ENCODE results near the gene CST4. TPM values are rescaled to one million over a fixed set of nuclear protein-coding genes. Genes with fewer than 3 reads are reported as not detected.

The CST4 gene
- total and polyA plus RNA-seq, 2 donors (not counting 3 experiments of a cell fraction or from before 2014, with no cell fraction given), result not detected

GRCh38 chr20:23666698-23667097 is 22.1 kb downstream of the CST4 start:
- Histone ChIP-seq H3K9ac (replicated peaks; ENCODE audit: extremely low read depth, insufficient read depth, low read length) (no peak overlapping the region), H3K36me3 (ENCODE audit: control insufficient read depth in 2 of 2, extremely low read depth in 1 of 2, insufficient read depth in 2 of 2, low read length in 2 of 2) (no peaks in the 10 kb centered on the region), H3K9me3 (replicated peaks; ENCODE audit: control insufficient read depth, insufficient read depth, low read length) (no peaks in the 10 kb centered on the region), H3K9me1 (replicated peaks; ENCODE audit: control insufficient read depth, extremely low read depth, insufficient read depth, low read length) (no peaks in the 10 kb centered on the region), H2AFZ (ENCODE audit: low read depth, low read length) (peak overlapping the region; percentile 25), H3K27me3 (ENCODE audit: control insufficient read depth in 2 of 2, insufficient read depth in 2 of 2, low read length in 2 of 2) (no peaks in the 10 kb centered on the region), H4K20me1 (replicated peaks; ENCODE audit: control insufficient read depth, extremely low read depth, insufficient read depth, low read length) (no peaks in the 10 kb centered on the region), H3K79me2 (ENCODE audit: control insufficient read depth, insufficient read depth, low read length) (no peaks in the 10 kb centered on the region), H3K4me3 (replicated peaks in 1 of 3; ENCODE audit: insufficient read depth in 1 of 3, low read depth in 1 of 3, low read length in 3 of 3) (no peak overlapping the region), H3K4me1 (ENCODE audit: control insufficient read depth, extremely low read depth, insufficient read depth, low read length) (peaks cover 7% of the 10 kb centered on the region), H3K27ac (ENCODE audit: insufficient read depth, low read depth, low read length) (no peak overlapping the region), H3K4me2 (ENCODE audit: insufficient read depth, low read length) (no peak overlapping the region)
- POLR2A ChIA-PET, result no interaction called here
- intact Hi-C loops (cut with micrococcal nuclease) (loop anchor here (5.0 to 10.0 kb wide), 3 partner anchors 62 to 224 kb away; partner anchors contain the start of gene CST9), dilution Hi-C loops (cut with MboI; ENCODE audit: extremely low pct_ligation_motif_present, low sequenced_read_pairs) (no loop called here)
- DNase-seq (ENCODE audit: low read depth, low spot score) (no peak), FAIRE-seq (peak; percentile 72)
- CTCF ChIA-PET, result interaction anchor here (0.8 to 2.1 kb wide), 9 partner anchors 9 to 225 kb away, joined by 3 to 10 read pairs (median 4); no protein-coding TSS in a partner anchor
- BruUV-seq (replicated peaks), result no TSS peak
- TF ChIP-seq JUN (IDR thresholded peaks at IDR 0.05; ENCODE audit: borderline replicate concordance, insufficient read depth, insufficient read length, low read depth) (no peak), FOS (IDR thresholded peaks at IDR 0.05; ENCODE audit: borderline replicate concordance, insufficient read depth, low read length) (no peak), GATA2 (IDR thresholded peaks at IDR 0.05; ENCODE audit: insufficient read depth, insufficient read length, low read depth, low read length) (no peak), CTCF (IDR thresholded peaks at IDR 0.05; ENCODE audit: extremely low read depth in 1 of 2, insufficient read depth in 1 of 2, low read depth in 1 of 2, low read length in 2 of 2) (no peak)

- H3K4me1 ChIP-seq (ENCODE audit: control insufficient read depth, extremely low read depth, insufficient read depth, low read length), result peaks cover 7% of the 10 kb centered on the region
- H3K9me3 ChIP-seq (replicated peaks; ENCODE audit: control insufficient read depth, insufficient read depth, low read length), result no peaks in the 10 kb centered on the region
- TF ChIP-seq POLR2A (IDR thresholded peaks at IDR 0.05; ENCODE audit: low read depth, low read length) (no peak), MAX (IDR thresholded peaks at IDR 0.05; ENCODE audit: insufficient read depth, insufficient read length) (no peak), POLR2AphosphoS5 (IDR thresholded peaks at IDR 0.05; ENCODE audit: insufficient read depth, low read depth, low read length) (no peak), JUN (IDR thresholded peaks at IDR 0.05; ENCODE audit: borderline replicate concordance, insufficient read depth, insufficient read length, low read depth) (no peak), FOS (IDR thresholded peaks at IDR 0.05; ENCODE audit: borderline replicate concordance, insufficient read depth, low read length) (no peak), MYC (IDR thresholded peaks at IDR 0.05; ENCODE audit: low read depth, low read length) (no peak), EZH2 (IDR thresholded peaks at IDR 0.05; ENCODE audit: borderline replicate concordance, low read depth, low read length, severe bottlenecking) (no peak), GATA2 (IDR thresholded peaks at IDR 0.05; ENCODE audit: insufficient read depth, insufficient read length, low read depth, low read length) (no peak), CTCF (IDR thresholded peaks at IDR 0.05; ENCODE audit: extremely low read depth in 1 of 2, insufficient read depth in 1 of 2, low read depth in 1 of 2, low read length in 2 of 2) (no peak)
- FAIRE-seq, result peak; percentile 26
- H3K79me2 ChIP-seq (ENCODE audit: control insufficient read depth, insufficient read depth, low read length), result no peaks in the 10 kb centered on the region
- dilution Hi-C loops (cut with MboI; ENCODE audit: extremely low pct_ligation_motif_present, low sequenced_read_pairs) (no loop called here), intact Hi-C loops (cut with micrococcal nuclease) (loop anchor here (5.0 to 10.0 kb wide), 3 partner anchors 61 to 224 kb away; partner anchors contain the start of gene CST9)
- no peak overlapping the region for H3K9ac ChIP-seq (replicated peaks; ENCODE audit: extremely low read depth, insufficient read depth, low read length)
- peak overlapping the region; percentile 25 for H2AFZ ChIP-seq (ENCODE audit: low read depth, low read length)
- H3K27me3 ChIP-seq (ENCODE audit: control insufficient read depth in 2 of 2, insufficient read depth in 2 of 2, low read length in 2 of 2), result no peaks in the 10 kb centered on the region
- no peak overlapping the region for H3K27ac ChIP-seq (ENCODE audit: insufficient read depth, low read depth, low read length)
- ChIA-PET CTCF (interaction anchor here (0.8 to 1.8 kb wide), 6 partner anchors 10 to 225 kb away, joined by 3 to 5 read pairs (median 4); no protein-coding TSS in a partner anchor), POLR2A (no interaction called here)
- H4K20me1 ChIP-seq (replicated peaks; ENCODE audit: control insufficient read depth, extremely low read depth, insufficient read depth, low read length), result no peaks in the 10 kb centered on the region
- H3K9me1 ChIP-seq (replicated peaks; ENCODE audit: control insufficient read depth, extremely low read depth, insufficient read depth, low read length), result no peaks in the 10 kb centered on the region
- no peak overlapping the region for H3K4me3 ChIP-seq (replicated peaks in 1 of 3; ENCODE audit: insufficient read depth in 1 of 3, low read depth in 1 of 3, low read length in 3 of 3)
- no peak for DNase-seq (ENCODE audit: low read depth, low spot score)
- H3K4me2 ChIP-seq (ENCODE audit: insufficient read depth, low read length), result no peak overlapping the region
- no peaks in the 10 kb centered on the region for H3K36me3 ChIP-seq (ENCODE audit: control insufficient read depth in 2 of 2, extremely low read depth in 1 of 2, insufficient read depth in 2 of 2, low read length in 2 of 2)
- BruUV-seq (replicated peaks), result no TSS peak
Measured at GRCh38 chr20:23666189-23666588, 22.6 kb downstream of the CST4 start.
